HCEC 1CT (cell line): ENCODE measurements around the gene LRRK1.

ENCODE experiments used
- DNase-seq: peaks from one replicate; pipeline ENCODE4 v3.0.0-alpha.2; 2017

The LRRK1 gene

DNA sequence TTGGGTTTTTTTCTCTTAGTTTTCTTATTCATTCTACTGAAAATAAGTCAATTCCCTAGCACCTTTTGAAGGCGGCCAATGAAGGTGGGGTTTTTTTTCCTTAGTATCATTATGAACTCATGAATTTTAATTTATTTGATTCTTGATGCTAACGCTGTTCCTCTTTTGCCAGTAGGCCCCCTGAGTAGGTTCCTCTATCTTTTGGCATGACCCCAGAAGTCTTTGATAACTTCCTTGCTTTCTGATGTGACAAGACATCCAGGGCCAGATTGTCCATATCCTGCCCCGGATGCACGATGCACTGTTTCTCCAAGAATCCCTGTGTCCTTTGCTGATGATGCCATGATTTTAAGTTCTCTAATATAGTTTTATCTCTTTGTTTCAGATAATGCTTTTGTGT lies 20.6 kb downstream of the LRRK1 start:
- DNase-seq = no peak

- DNase-seq = no peak
Observed at GRCh38 chr15:100940767-100941379, 21.7 kb downstream of the LRRK1 start.

DNA sequence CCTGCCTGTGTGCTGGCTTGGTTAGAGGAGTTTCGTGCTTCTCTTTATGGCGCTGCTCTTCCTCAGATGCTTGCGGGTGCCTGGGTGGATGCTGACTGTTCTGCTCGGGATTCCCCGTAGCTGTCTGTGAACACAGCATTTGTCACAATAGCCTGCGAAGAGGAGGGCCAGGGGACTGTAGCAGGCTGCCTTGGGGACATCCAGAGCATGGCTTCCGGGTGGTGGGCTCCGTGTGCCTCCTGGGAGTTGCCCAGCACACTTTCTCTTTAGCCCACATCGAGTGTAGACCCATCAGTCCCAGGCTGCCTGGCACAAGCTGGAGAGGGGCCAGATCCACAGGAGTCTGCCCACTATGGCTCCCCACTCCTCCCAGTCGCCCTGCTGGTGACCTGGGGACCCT lies 22.4 kb downstream of the LRRK1 start:
- no peak for DNase-seq

DNA sequence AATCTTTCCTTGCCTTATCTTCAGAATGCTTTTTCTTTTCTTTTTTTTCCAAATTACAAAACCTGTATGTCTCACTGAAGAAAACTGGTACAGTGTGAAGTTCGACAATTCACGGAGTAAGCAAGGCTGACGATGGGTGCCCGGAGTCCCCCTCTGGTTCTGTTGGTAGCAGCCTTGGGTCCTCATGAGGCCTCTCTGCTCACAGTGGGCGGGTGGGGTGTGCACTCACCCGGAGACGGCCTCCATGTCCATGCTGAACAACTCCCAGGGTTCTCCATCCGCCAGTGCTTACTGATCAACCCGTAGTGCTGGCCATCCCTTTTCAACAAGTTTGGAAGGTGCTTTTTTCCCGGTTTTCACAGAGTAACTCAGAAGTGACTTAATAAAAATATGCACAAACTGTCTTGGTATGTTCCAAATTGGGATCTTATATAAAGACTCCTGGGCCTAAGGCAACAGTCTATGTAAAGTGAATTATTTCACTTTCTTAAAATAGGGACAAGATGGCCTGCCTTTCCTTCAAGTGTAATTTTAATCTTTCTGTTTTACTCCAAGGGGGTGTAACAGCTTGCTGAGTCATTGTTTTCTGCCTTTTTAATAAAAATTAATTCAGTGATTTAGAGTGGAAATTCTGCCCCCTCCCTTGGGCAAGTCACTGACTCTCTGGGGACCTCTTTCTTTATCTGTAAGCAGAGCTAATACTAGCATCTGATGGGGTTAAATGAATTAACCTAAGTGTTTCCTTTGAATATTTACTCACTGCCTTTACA lies 23.7 kb downstream of the LRRK1 start:
- DNase-seq = no peak

GRCh38 chr15:100944244-100944895 lies 25.2 kb downstream of the LRRK1 start:
- no peak for DNase-seq

GRCh38 chr15:100944986-100945385 lies 25.8 kb downstream of the LRRK1 start:
- DNase-seq = no peak

DNA sequence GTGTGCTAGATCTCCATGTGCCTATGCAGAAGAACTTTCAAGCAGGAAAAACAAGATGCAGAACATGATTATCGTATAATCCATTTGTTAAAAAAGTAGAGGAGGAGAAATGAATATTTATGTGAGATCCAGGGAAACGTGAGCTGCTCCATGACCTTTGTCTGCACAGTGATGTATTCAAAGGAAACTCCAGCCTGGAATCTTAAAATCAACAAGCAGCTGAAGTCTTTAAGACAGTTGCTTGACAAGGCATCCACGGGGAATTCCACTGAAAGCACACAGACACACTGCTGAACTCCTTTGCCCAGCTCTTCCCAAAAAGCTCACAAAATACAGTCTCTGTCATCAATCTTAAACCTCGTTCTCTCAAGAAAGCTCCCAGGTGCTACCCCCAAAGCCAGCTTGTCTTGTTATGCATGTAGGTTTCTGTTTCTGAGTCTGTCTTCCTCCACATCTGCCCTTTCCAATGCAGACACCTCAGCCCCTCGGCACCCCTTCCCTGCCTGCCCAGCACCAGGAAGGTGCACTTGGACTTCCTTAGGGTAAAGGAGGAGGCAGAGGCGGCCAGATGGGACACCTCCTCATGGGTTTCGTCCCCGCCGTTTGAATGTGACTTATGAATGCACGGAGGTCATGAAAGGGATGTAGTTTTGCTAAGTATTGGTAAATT lies 28.7 kb downstream of the LRRK1 start:
- DNase-seq = no peak

DNA sequence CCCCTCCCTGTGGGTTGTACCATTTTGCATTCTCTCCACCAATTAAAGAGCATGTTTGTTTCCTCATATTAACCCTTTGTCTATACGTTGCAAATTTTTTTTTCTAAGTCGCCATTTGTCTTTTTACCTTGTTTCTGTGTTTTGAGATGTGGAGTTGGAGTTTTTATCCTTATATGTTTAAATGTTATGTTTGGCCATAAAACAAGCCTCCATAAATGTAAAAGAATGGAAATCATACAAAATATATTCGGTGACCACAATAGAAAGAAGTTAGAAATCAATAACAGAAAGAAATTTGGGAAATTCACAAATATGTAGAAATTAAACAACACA lies 29.2 kb downstream of the LRRK1 start:
- no peak for DNase-seq

- DNase-seq = no peak
Observed at GRCh38 chr15:100949691-100950090, 30.5 kb downstream of the LRRK1 start.

- DNase-seq = no peak
Observed at GRCh38 chr15:100951965-100952364, 32.8 kb downstream of the LRRK1 start.

GRCh38 chr15:100952566-100952965 lies 33.4 kb downstream of the LRRK1 start:
- DNase-seq = no peak

GRCh38 chr15:100958326-100959065 lies 39.3 kb downstream of the LRRK1 start:
- DNase-seq = peak; percentile 79

DNA sequence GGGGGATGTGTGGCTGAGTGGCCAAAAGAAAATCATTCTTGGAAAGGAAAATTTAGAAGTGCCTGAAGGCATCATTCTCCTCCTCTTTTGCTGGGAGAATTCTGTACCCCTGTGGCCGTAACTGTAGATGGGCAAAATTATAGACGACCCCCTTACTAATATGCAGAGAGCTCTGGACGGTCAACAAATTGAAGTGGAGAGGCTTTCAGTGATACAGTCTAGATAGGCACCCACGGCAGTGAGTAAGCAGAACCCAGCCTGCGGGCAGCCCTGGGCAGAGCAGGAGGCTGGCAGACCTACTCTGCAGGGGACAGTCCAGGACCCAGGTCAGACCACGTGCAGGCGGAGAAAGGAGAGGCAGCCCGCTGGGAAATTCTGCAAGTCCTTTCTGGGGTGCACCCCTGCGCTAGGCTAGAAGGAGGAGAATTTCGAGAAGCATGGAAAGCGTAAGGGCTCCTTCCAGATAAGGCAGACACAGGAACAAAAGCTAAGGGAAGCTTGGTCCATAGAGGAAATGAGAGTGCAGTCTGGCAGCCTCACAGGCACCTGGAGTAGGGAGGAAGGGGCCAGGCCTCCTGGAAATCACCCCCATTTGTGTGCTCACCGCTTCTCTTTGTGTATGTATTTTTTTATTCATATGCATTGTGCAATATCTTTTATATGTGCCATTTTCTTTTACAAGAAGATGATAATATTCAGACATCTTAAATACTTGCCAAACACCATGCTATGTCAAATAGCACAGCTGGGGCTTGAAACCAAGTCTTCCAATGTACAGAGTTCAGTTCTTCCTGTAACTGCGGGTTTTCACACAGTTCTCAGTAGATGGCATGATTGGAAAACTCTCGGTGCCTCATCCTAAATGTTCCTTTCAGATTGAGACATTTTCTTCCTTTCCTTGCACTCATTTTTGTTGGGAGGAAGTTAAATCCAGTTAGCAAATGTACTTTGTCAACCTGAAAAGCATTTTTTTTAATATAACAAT lies 40.2 kb downstream of the LRRK1 start:
- DNase-seq = no peak

DNA sequence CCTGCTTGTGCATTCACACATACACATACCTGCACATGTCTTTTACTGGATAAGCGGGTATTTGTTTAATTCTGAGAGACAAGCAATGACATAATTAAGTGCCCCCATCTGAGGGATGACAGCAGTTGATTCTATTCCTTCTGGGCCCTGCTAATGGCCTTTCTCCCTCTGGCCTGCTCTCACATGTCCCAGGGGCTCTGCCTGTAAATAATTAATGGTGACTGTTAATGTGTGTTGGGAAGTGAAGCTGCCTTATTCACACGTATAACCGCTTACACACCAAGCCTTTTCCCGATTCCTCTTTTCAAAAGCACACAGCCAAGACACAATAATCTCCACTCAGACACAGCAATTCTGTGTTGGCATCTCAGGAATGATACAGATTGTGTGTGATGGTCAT lies 47.8 kb downstream of the LRRK1 start:
- DNase-seq = no peak

- peak; percentile 47 for DNase-seq
Observed at GRCh38 chr15:100968050-100968966, 49.2 kb downstream of the LRRK1 start.

DNA sequence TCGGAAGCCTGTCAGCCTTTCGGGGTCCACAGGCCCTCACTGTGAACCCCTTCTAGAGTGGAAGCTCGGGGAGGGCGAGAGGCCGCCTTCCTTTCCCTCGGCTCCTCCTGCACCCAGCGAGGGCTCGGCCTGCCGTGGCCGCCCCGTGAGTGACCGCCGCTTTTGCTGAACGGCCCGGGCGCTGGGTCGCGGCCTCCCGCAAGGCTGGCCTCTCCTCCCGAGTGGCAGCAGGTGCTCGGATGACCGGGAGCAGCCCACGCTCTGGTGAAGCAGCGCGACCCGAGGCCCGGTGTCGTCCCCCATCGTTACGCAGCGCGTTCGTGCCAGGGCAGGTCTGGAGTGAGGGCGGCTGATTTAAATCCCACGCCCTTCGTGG lies 53.8 kb downstream of the LRRK1 start:
- DNase-seq = no peak

DNA sequence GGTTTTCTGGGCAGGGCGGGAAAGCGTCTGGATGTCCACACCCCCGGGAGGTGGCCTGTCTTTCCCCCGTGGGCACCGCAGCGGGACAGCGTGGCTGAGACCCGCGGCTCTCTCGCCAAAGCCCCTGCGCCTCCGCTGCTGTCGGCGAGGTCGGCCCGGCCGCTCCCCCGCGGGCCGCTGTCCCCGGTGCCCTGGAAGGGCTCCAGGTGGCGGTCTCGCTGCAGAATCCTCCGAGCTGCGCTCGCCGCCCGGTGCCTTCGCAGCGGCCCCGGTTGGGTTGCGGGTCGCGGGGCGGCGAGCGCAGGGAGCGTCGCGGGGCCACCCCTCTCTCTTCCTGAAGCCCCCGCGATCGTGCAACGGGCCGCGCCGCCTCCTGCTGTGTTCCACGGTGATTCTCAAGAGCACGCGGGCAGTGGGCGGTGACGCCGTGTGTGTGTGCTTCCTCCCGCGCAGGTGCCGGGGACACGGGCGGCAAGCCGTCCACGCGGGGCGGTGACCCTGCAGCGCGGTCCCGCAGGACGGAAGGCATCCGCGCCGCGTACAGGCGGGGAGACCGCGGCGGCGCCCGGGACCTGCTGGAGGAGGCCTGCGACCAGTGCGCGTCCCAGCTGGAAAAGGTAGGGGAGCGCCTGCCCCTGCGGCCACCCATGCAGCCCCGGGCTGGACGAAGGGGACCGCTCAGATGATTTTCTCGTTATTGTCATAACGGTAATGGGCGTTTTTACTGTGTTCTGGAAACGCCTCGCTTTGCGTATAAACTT lies 54.4 kb downstream of the LRRK1 start:
- no peak for DNase-seq

- DNase-seq = no peak
Observed at GRCh38 chr15:100975043-100975442, 55.9 kb downstream of the LRRK1 start.

DNA sequence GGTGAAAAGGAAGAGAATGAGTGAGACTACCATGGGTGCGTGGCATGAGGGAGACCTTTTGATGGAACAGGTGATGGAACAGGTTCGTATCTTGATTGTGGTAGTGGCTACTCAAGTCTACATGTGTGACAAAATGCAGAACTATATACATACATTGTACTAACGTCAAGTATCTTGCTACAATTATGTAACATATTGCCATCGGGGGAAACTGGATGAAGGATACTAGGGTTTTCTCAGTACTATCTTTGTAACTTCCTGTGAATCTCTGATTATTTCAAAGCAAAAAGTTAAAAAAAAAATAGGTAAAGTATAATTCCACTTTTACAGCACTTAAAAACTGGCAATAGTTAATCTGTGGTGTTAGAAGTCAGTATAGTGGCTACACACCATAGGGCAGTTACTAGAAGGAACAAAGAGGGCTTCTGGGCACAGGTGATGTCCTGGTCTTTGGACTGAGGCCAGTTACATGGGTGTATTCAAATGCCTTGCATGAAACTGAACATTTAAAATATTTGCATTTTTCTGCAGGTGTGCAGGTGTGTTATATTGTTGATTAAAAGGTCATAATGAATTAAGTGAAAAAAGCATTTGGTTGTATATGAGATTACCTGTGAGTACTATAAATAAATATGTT lies 61.4 kb downstream of the LRRK1 start:
- DNase-seq = no peak
